ENCODE measurements around the gene TMC6.

DNA sequence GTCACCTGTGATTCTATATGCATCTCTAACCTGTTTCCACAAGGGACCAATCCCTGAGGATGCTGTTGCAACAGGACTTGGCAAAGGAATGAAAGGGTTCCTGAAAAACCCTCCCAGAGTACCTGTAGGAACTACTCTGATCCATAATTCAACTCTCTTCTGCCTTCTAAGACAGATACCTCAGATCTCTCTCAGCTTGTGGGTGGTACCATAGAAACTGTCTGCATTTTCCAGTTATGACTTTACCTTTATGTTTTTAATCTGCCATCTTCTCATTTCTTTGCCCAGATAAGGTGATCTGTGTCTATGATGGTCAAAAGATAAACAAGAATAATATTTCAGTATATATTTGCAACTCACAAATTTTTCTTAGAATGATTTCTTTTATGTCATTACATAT, 65.1 kb downstream of the TMC6 start:
- no peak for TF ChIP-seq CTCF (conservative IDR thresholded peaks at IDR 0.05; ENCODE audit: low read depth in 2 of 2)
- no peak for TF ChIP-seq NANOG (IDR thresholded peaks at IDR 0.05; ENCODE audit: borderline replicate concordance)
- TF ChIP-seq POLR2AphosphoS5 (IDR thresholded peaks at IDR 0.05; ENCODE audit: low read depth) = no peak
- TF ChIP-seq, protein P1, sequence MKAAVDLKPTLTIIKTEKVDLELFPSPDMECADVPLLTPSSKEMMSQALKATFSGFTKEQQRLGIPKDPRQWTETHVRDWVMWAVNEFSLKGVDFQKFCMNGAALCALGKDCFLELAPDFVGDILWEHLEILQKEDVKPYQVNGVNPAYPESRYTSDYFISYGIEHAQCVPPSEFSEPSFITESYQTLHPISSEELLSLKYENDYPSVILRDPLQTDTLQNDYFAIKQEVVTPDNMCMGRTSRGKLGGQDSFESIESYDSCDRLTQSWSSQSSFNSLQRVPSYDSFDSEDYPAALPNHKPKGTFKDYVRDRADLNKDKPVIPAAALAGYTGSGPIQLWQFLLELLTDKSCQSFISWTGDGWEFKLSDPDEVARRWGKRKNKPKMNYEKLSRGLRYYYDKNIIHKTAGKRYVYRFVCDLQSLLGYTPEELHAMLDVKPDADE (IDR thresholded peaks at IDR 0.05) = no peak
- TF ChIP-seq, protein P2, sequence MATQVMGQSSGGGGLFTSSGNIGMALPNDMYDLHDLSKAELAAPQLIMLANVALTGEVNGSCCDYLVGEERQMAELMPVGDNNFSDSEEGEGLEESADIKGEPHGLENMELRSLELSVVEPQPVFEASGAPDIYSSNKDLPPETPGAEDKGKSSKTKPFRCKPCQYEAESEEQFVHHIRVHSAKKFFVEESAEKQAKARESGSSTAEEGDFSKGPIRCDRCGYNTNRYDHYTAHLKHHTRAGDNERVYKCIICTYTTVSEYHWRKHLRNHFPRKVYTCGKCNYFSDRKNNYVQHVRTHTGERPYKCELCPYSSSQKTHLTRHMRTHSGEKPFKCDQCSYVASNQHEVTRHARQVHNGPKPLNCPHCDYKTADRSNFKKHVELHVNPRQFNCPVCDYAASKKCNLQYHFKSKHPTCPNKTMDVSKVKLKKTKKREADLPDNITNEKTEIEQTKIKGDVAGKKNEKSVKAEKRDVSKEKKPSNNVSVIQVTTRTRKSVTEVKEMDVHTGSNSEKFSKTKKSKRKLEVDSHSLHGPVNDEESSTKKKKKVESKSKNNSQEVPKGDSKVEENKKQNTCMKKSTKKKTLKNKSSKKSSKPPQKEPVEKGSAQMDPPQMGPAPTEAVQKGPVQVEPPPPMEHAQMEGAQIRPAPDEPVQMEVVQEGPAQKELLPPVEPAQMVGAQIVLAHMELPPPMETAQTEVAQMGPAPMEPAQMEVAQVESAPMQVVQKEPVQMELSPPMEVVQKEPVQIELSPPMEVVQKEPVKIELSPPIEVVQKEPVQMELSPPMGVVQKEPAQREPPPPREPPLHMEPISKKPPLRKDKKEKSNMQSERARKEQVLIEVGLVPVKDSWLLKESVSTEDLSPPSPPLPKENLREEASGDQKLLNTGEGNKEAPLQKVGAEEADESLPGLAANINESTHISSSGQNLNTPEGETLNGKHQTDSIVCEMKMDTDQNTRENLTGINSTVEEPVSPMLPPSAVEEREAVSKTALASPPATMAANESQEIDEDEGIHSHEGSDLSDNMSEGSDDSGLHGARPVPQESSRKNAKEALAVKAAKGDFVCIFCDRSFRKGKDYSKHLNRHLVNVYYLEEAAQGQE (IDR thresholded peaks at IDR 0.05; ENCODE audit: unreplicated experiment) = no peak
- no peak for TF ChIP-seq EZH2phosphoT487 (IDR thresholded peaks at IDR 0.05; ENCODE audit: unreplicated experiment)
- no peak for TF ChIP-seq EZH2 (IDR thresholded peaks at IDR 0.05; ENCODE audit: low read depth, unreplicated experiment)
- no peak for TF ChIP-seq ZNF331 (CRISPR knock-in tag; IDR thresholded peaks at IDR 0.05; ENCODE audit: low read depth)
